CD4-positive, alpha-beta T cell (primary cell): ENCODE data around the gene DTNB. TPM values are rescaled to one million over a fixed set of nuclear protein-coding genes. Genes with fewer than 3 reads are reported as not detected.

Experiments
- ATAC-seq: fragments of 200-7000 bp; cut with Tn5 transposase; one replicate; pipeline ENCODE4 v1.10.0; 2022; ENCODE audit warnings: mild to moderate bottlenecking; ENCODE audit not compliant: poor library complexity
- CTCF ChIA-PET: fragments of 350-600 bp; sonication (Branson Sonifier 250); formaldehyde crosslinking; loops from one replicate; lab custom pipeline; 2021; ENCODE audit warnings: antibody characterized with exemption, inconsistent platforms; lab: Charles Lee
- POLR2A ChIA-PET: fragments of 350-600 bp; sonication (Branson Sonifier 250); formaldehyde crosslinking; loops from one replicate; lab custom pipeline; 2021; ENCODE audit warnings: antibody characterized with exemption, inconsistent platforms; lab: Charles Lee
- DNase-seq, 14 experiments: peaks; one replicate each; pipeline ENCODE4 v3.0.0-alpha.2; 2013 to 2020; ENCODE audit warnings: mixed read lengths in 2 of 14
- H3K27ac ChIP-seq, 2 donors: one replicate each; pipeline versions ENCODE4 v1.5.1 to v1.7.0; 2013; ENCODE audit warnings: low read length in 2 of 2, low read depth in 1 of 2, mild to moderate bottlenecking in 1 of 2
- H3K27me3 ChIP-seq, 2 experiments: 1 replicate in 1 of 2; 2 replicates in 1 of 2; pipeline versions ENCODE4 v1.6.1 to v1.7.0; 2013; ENCODE audit warnings: low read length in 2 of 2, control low read depth in 1 of 2, mild to moderate bottlenecking in 1 of 2, moderate library complexity in 1 of 2; ENCODE audit not compliant: insufficient read depth in 2 of 2, control insufficient read depth in 1 of 2
- H3K36me3 ChIP-seq: one replicate; pipeline ENCODE4 v1.6.1; 2013; ENCODE audit warnings: low read length, control low read depth; ENCODE audit not compliant: insufficient read depth
- H3K4me1 ChIP-seq: one replicate; pipeline ENCODE4 v1.6.1; 2013; ENCODE audit warnings: low read length, control low read depth; ENCODE audit not compliant: insufficient read depth
- H3K4me3 ChIP-seq: one replicate; pipeline ENCODE4 v1.5.1; 2013; ENCODE audit warnings: mild to moderate bottlenecking, low read length, moderate library complexity
- H3K9me3 ChIP-seq, 2 experiments: 1 replicate in 1 of 2; 2 replicates in 1 of 2; pipeline versions ENCODE4 v1.6.1 to v1.7.0; 2013; ENCODE audit warnings: low read length in 2 of 2, mild to moderate bottlenecking in 2 of 2, control low read depth in 1 of 2, moderate library complexity in 1 of 2; ENCODE audit not compliant: control insufficient read depth in 1 of 2, insufficient read depth in 1 of 2
- H3K27ac Mint-ChIP-seq: one replicate; pipeline ENCODE4 v1.8.0; 2020; ENCODE audit warnings: mixed read lengths
- H3K27me3 Mint-ChIP-seq: one replicate; pipeline ENCODE4 v1.8.0; 2021; ENCODE audit warnings: mixed read lengths
- H3K36me3 Mint-ChIP-seq: one replicate; pipeline ENCODE4 v1.8.0; 2021; ENCODE audit warnings: low read depth, mixed read lengths
- H3K4me1 Mint-ChIP-seq: one replicate; pipeline ENCODE4 v1.8.0; 2021; ENCODE audit warnings: low read depth, mixed read lengths
- H3K4me3 Mint-ChIP-seq: one replicate; pipeline ENCODE4 v1.8.0; 2020; ENCODE audit warnings: mild to moderate bottlenecking, mixed read lengths
- H3K9me3 Mint-ChIP-seq: one replicate; pipeline ENCODE4 v1.8.0; 2020; ENCODE audit warnings: mixed read lengths
- intact Hi-C, 2 experiments: fragments of 100-400 bp; cut with DNase I in 1 of 2; cut with micrococcal nuclease in 1 of 2; formaldehyde crosslinking; loops; one replicate each; pipeline versions ENCODE4 v1.15.1 to v1.9.0; 2023 to 2025; cut with DNase I, micrococcal nuclease
- total RNA-seq, 174 experiments: library from RNA in 2 of 174; stranded (reverse) in 2 of 174; gene quantifications; one replicate each; pipeline ENCODE4 v1.2.3 and lab custom pipeline; 2021 to 2026
- TF ChIP-seq, protein P1 (sequence below): fragments of 200-600 bp; IDR thresholded peaks from one replicate; pipeline ENCODE4 v1.8.0; 2022; ENCODE audit warnings: antibody characterized with exemption, mild to moderate bottlenecking

Gene DTNB
- total RNA-seq, 2 experiments from 2014 or later = 30.1 to 33.6 TPM

- no peak for ATAC-seq
- Mint-ChIP-seq H3K36me3 (peaks cover 20% of the 10 kb centered on the region), H3K27ac (no peak overlapping the region)
Measured at GRCh38 chr2:25493207-25493606, 180.2 kb downstream of the DTNB start.

GRCh38 chr2:25492726-25493125, 180.7 kb downstream of the DTNB start:
- POLR2A ChIA-PET = no interaction called here
- no peak overlapping the region for H3K27ac ChIP-seq
- no peaks in the 10 kb centered on the region for H3K27me3 Mint-ChIP-seq
- TF ChIP-seq, protein P1, sequence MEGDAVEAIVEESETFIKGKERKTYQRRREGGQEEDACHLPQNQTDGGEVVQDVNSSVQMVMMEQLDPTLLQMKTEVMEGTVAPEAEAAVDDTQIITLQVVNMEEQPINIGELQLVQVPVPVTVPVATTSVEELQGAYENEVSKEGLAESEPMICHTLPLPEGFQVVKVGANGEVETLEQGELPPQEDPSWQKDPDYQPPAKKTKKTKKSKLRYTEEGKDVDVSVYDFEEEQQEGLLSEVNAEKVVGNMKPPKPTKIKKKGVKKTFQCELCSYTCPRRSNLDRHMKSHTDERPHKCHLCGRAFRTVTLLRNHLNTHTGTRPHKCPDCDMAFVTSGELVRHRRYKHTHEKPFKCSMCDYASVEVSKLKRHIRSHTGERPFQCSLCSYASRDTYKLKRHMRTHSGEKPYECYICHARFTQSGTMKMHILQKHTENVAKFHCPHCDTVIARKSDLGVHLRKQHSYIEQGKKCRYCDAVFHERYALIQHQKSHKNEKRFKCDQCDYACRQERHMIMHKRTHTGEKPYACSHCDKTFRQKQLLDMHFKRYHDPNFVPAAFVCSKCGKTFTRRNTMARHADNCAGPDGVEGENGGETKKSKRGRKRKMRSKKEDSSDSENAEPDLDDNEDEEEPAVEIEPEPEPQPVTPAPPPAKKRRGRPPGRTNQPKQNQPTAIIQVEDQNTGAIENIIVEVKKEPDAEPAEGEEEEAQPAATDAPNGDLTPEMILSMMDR = no peak
- no peak overlapping the region for H3K4me3 Mint-ChIP-seq
- H3K4me1 Mint-ChIP-seq = no peaks in the 10 kb centered on the region
- no peaks in the 10 kb centered on the region for H3K27me3 ChIP-seq
- intact Hi-C loops = no loop called here
- no peaks in the 10 kb centered on the region for H3K9me3 ChIP-seq
- H3K36me3 ChIP-seq = peaks cover 2% of the 10 kb centered on the region
- no peak overlapping the region for H3K4me3 ChIP-seq
- no peaks in the 10 kb centered on the region for H3K4me1 ChIP-seq
- H3K36me3 Mint-ChIP-seq = peaks cover 18% of the 10 kb centered on the region
- ATAC-seq = no peak
- DNase-seq = no peak
- no peaks in the 10 kb centered on the region for H3K9me3 Mint-ChIP-seq
- CTCF ChIA-PET = interaction anchor here (0.5 kb wide), 1 partner anchor 1659 kb away, joined by 3 read pairs; no protein-coding TSS in a partner anchor
- H3K27ac Mint-ChIP-seq = no peak overlapping the region

More at GRCh38 chr2:25493207-25493606, 180.2 kb downstream of the DTNB start:
- Histone ChIP-seq H3K27ac (no peak overlapping the region), H3K27me3 (no peaks in the 10 kb centered on the region), H3K4me1 (no peaks in the 10 kb centered on the region), H3K4me3 (no peak overlapping the region), H3K9me3 (no peaks in the 10 kb centered on the region), H3K36me3 (peaks cover 3% of the 10 kb centered on the region)
- CTCF ChIA-PET = interaction anchor here (0.5 kb wide), 1 partner anchor 1659 kb away, joined by 3 read pairs; no protein-coding TSS in a partner anchor
- Mint-ChIP-seq H3K9me3 (no peaks in the 10 kb centered on the region), H3K27me3 (no peaks in the 10 kb centered on the region), H3K4me1 (no peaks in the 10 kb centered on the region), H3K4me3 (no peak overlapping the region)
- intact Hi-C loops = no loop called here
- DNase-seq = no peak
- TF ChIP-seq, protein P1 = no peak
- POLR2A ChIA-PET = no interaction called here

GRCh38 chr2:25491966-25492532, 181.3 kb downstream of the DTNB start:
- Mint-ChIP-seq H3K36me3 (peaks cover 21% of the 10 kb centered on the region), H3K27ac (no peak overlapping the region), H3K9me3 (no peaks in the 10 kb centered on the region), H3K4me1 (no peaks in the 10 kb centered on the region), H3K4me3 (no peak overlapping the region), H3K27me3 (no peaks in the 10 kb centered on the region)
- Histone ChIP-seq H3K4me3 (no peak overlapping the region), H3K27ac (no peak overlapping the region), H3K27me3 (no peaks in the 10 kb centered on the region), H3K36me3 (peaks cover 2% of the 10 kb centered on the region), H3K4me1 (no peaks in the 10 kb centered on the region), H3K9me3 (no peaks in the 10 kb centered on the region)
- intact Hi-C loops = no loop called here
- ChIA-PET POLR2A (no interaction called here), CTCF (no interaction called here)
- TF ChIP-seq, protein P1 = no peak
- ATAC-seq (no peak), DNase-seq (no peak)
